Fibroblast of skin of left biceps (primary cell): ENCODE results near the gene XYLT1.

Experiments
- DNase-seq, 2 experiments: peaks; one replicate each; pipeline ENCODE4 v3.0.0-alpha.2; 2013; ENCODE audit warnings: low read depth in 2 of 2

The XYLT1 gene

DNA sequence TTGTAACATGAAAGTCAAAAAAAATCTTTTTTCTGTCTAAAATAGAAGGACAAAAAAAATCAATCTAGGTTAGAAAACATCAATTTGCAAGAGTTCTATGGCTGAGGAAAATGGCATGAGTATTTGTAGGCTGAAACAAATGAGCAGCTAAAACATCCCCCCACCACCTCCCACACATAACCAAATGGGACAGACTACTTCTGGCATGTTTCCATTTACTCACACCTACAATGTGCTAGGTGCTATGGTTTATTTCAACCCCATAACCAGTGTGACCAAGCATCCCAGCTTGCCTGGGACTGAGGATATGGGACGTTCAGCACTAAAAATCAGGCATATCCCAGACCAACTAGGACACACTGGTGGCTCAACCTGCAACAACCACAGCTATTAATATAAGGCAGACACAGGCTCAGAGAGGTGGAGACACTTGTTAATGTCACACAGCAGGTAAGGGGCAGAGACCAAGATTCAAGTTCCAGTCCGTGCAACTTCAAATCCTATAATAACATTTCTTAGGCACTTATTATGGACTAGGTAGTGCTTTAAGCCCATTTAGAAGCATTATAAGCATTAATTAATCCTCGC is 96.0 kb downstream of the XYLT1 start:
- no peak for DNase-seq

DNA sequence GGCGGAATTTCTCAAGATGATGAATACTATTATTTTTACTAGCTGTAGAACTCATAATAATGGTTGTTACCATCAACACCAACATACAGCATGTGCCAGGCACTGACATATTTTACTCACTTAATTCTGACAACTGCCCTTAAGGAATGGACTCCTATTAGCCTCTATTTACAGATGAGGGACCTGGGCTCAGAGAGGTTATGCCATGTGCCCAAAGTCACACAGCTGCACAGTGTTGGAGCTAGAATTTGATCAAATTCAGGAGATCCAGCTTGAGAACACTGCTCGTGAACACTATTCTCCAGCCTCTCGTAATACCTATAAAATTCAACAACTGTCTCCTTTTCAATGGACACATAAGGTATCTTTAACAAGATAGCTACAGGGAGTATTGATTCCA is 97.2 kb downstream of the XYLT1 start:
- DNase-seq, result no peak

DNA sequence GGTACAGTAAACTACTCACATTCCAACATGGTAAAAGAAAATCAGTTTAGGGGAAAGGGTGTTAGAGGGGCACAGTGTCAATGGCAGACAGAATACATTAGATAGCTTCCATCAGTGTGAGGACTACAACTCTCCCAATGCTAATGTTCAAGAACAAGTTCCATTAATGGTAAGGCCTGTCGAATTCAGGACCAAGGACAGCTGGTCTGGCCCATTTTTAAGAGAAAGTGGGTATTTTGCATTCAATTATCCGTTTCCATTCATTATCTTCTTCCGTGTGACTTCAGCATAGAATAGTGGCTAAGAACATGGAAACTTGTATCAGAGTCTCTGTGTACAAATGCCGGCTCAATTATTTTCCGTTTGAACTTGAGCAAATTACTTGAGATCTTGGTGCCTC is 98.4 kb downstream of the XYLT1 start:
- DNase-seq, result no peak

GRCh38 chr16:17371299-17371698 is 99.5 kb downstream of the XYLT1 start:
- DNase-seq, result no peak

- DNase-seq, result no peak
These were observed 100.0 kb downstream of the XYLT1 start for GRCh38 chr16:17370731-17371285.

- DNase-seq, result no peak
These were observed 100.5 kb downstream of the XYLT1 start for GRCh38 chr16:17370223-17370707.

GRCh38 chr16:17369421-17370222 is 101.1 kb downstream of the XYLT1 start:
- DNase-seq, result no peak

GRCh38 chr16:17368951-17369350 is 101.8 kb downstream of the XYLT1 start:
- no peak for DNase-seq

GRCh38 chr16:17368446-17368845 is 102.3 kb downstream of the XYLT1 start:
- DNase-seq, result no peak

GRCh38 chr16:17367923-17368322 is 102.8 kb downstream of the XYLT1 start:
- peak; percentile 75 to 78 for DNase-seq

DNA sequence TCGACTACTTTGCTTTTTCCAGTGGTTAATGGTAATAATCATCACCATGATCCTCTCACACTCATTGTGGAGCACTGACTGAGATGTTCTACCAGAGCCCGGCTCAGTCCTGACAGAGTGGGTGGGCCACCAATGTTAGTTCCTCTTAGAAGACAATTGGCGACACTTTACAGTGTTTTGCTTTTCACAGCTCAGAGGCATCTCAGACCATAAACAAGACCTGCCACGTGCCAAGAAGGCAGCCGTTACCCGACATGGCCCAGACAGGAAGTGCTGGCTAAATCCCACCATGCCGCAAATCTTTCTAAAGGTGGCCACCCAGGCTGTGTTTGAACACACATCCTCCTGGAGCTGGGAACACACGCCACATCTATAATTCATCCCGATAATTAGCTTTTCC is 103.7 kb downstream of the XYLT1 start:
- no peak for DNase-seq

GRCh38 chr16:17366299-17366961 is 104.3 kb downstream of the XYLT1 start:
- DNase-seq, result no peak

GRCh38 chr16:17365591-17366298 is 105.0 kb downstream of the XYLT1 start:
- no peak for DNase-seq

DNA sequence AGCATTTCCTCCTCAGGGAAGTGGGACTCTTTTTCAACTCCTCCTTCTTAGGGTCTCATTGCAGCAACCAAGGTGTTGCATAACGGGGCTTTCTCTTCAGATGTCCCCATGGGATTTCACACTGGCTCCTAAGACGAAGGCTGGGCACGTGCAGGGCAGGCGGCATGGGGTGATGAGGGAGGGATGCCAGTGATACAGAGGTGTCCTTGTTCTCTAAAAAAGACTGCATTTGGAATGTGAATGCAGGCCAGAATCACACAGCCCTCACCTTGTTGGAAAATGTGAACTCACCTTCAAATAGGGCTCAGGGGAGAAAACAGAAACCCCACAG is 105.6 kb downstream of the XYLT1 start:
- no peak for DNase-seq

DNA sequence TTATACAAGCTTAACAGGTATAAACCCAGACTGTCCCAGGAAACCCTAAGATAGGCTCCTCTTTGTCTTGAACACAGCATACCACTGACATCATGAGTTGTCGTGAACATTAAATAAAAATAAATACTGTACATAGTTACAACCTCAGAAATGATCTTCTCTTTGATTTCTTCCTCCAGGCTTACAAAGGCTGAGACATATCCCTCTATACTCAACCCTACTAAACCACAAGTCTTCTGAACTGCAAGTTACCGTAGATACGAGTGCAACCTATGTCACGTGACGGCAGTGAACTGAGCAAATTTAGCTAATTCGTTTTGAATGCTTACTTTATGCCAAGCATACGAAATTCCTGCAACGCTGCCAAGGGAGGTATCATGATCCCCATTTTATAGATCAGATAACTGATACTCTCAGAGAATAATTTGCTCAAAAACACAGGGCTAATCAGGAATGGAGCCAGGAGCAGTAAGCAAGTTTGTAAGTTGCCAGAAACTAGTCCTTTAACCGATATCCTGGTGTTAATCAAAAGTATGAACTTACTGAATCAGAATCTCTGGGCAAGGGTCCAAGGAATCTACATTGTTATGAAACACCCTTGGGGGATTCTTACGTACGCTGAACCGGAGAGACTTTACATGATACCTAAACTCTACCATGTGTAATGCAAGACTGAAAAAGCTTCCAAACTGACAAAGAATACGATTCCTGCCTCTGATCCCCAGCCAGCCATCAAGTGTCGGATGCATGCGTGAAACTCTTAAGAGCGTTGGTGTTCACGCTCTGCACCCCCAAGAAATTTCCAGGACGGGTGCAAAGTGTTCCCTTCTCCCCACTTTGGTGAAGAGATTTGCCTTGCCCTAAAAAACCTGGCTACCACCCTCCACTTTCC is 106.2 kb downstream of the XYLT1 start:
- DNase-seq, result peak; percentile 99

- no peak for DNase-seq
These were observed 107.8 kb downstream of the XYLT1 start for GRCh38 chr16:17362946-17363345.

- no peak for DNase-seq
These were observed 108.6 kb downstream of the XYLT1 start for GRCh38 chr16:17362183-17362582.

DNA sequence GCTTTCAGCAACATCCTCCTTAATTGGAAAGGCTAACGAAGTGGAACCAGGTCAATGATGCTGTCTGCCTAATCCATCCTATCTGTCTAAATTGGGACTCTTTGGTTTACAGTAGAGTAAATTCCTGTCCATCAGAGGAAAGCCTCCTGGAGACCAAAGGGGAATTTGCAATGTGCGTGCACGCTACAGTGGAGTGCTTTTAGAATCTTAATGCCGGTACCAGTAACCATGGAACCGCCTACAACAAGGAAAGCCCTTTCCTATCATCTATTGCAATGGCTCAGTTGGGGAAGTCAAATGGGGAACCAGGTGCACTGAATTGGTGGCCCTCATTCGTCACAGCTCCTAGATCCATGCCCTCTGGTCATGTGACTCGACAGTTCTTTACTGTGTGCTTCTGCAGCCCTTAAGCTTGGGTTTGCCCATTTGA is 110.1 kb downstream of the XYLT1 start:
- no peak for DNase-seq

DNA sequence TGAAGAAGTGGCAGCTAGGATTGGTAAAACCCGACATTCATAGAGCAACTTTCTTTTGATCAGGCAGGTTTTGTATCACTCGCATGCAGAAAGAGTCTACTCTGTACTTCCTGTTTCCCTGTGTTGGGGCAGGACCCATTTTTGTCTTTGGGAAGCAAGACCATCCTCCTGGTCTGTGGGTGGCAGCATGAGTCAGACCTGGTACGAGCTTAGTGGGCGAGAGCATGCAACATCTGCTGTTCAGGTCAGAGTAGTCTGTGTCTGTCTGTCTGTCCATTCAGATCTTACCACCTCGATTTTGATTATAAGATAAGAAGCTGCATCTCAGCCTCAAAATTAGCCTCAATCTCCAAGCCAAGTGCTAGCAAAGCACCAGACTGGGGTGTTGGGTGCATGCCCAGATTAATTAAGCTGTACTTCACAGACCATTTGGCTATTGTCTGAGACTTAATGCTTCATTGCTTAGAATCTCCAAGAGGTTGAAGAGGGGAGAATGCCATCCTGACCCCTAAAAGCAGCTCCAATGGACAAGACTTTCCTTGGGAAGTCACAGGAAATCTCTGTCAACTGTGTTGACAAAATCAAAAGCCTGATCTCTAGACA is 110.9 kb downstream of the XYLT1 start:
- no peak for DNase-seq

- no peak for DNase-seq
These were observed 111.9 kb downstream of the XYLT1 start for GRCh38 chr16:17358846-17359245.

GRCh38 chr16:17358355-17358754 is 112.4 kb downstream of the XYLT1 start:
- no peak for DNase-seq
